ENCODE data around the gene IGDCC3. TPM values are rescaled to one million over a fixed set of nuclear protein-coding genes. Genes with fewer than 3 reads are reported as not detected.

Gene IGDCC3
- total RNA-seq, 2 donors from 2014 or later, result not detected

GRCh38 chr15:65330934-65331645 lies 46.7 kb downstream of the IGDCC3 start:
- DNase-seq (ENCODE audit: low spot score), result no peak
- Histone ChIP-seq H3K36me3 (no peaks in the 10 kb centered on the region), H3K27me3 (no peaks in the 10 kb centered on the region), H3K9me3 (no peaks in the 10 kb centered on the region), H3K4me3 (no peak overlapping the region), H3K27ac (no peak overlapping the region), H3K4me1 (no peaks in the 10 kb centered on the region)
- no peak for TF ChIP-seq CTCF (IDR thresholded peaks at IDR 0.05)

GRCh38 chr15:65329984-65330735 lies 47.6 kb downstream of the IGDCC3 start:
- H3K36me3 ChIP-seq, result no peaks in the 10 kb centered on the region
- TF ChIP-seq CTCF (IDR thresholded peaks at IDR 0.05), result no peak
- no peak for DNase-seq (ENCODE audit: low spot score)
- H3K4me1 ChIP-seq, result no peaks in the 10 kb centered on the region
- H3K27ac ChIP-seq, result no peak overlapping the region
- no peaks in the 10 kb centered on the region for H3K27me3 ChIP-seq
- no peak overlapping the region for H3K4me3 ChIP-seq
- no peaks in the 10 kb centered on the region for H3K9me3 ChIP-seq

- no peak for DNase-seq (ENCODE audit: low spot score)
- no peaks in the 10 kb centered on the region for H3K27me3 ChIP-seq
- H3K27ac ChIP-seq, result no peak overlapping the region
- no peak overlapping the region for H3K4me3 ChIP-seq
- H3K9me3 ChIP-seq, result no peaks in the 10 kb centered on the region
- no peaks in the 10 kb centered on the region for H3K4me1 ChIP-seq
- H3K36me3 ChIP-seq, result no peaks in the 10 kb centered on the region
- TF ChIP-seq CTCF (IDR thresholded peaks at IDR 0.05), result no peak
Observed at GRCh38 chr15:65329288-65329983, 48.4 kb downstream of the IGDCC3 start.

GRCh38 chr15:65328506-65329287 lies 49.1 kb downstream of the IGDCC3 start:
- no peak for DNase-seq (ENCODE audit: low spot score)
- Histone ChIP-seq H3K4me3 (no peak overlapping the region), H3K27me3 (no peaks in the 10 kb centered on the region), H3K36me3 (no peaks in the 10 kb centered on the region), H3K9me3 (no peaks in the 10 kb centered on the region), H3K27ac (no peak overlapping the region), H3K4me1 (no peaks in the 10 kb centered on the region)
- no peak for TF ChIP-seq CTCF (IDR thresholded peaks at IDR 0.05)

- no peak for DNase-seq (ENCODE audit: low spot score)
Observed at GRCh38 chr15:65327651-65328393, 50.0 kb downstream of the IGDCC3 start.

More at GRCh38 chr15:65327651-65328393, 50.0 kb downstream of the IGDCC3 start:
- Histone ChIP-seq H3K9me3 (no peaks in the 10 kb centered on the region), H3K4me3 (no peak overlapping the region), H3K4me1 (no peaks in the 10 kb centered on the region), H3K27ac (no peak overlapping the region), H3K36me3 (no peaks in the 10 kb centered on the region), H3K27me3 (no peaks in the 10 kb centered on the region)
- no peak for TF ChIP-seq CTCF (IDR thresholded peaks at IDR 0.05)
